ENCODE results near the gene ARHGEF4. TPM values are rescaled to one million over a fixed set of nuclear protein-coding genes. Genes with fewer than 3 reads are reported as not detected.

Gene ARHGEF4
- polyA plus RNA-seq, 3 donors = 0.05 TPM; not detected in 2

DNA sequence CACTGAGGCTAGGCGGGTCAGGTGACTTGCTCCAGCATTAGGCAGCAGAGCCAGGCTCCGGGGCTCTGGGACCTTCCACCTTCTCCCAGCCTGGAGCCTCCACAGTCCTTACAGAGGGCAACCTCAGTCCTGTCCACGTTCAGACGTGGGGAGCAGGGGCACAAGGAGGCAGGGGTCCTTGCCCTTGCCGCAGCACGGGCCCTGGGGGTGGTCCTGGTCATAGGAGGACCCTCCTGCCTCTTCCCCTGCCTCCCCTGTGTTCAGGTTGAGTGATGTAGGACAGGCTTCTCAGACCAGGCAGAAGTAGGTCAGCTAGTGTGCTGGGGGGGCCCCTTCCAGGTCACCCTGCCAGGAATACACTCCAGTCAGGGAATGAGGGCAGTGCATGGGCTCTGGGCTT, 5.4 kb upstream of the ARHGEF4 start:
- H3K27me3 ChIP-seq (ENCODE audit: control insufficient read depth in 2 of 2, insufficient read depth in 2 of 2, low read length in 2 of 2) = peaks cover 7 to 12% of the 10 kb centered on the region in 2 donors
- DNase-seq = no peak
- H4K20me1 ChIP-seq (ENCODE audit: insufficient read depth, low read length) = no peaks in the 10 kb centered on the region
- Mint-ChIP-seq H3K4me1 (no peaks in the 10 kb centered on the region), H3K27ac (no peak overlapping the region), H3K36me3 (no peaks in the 10 kb centered on the region), H3K27me3 (ENCODE audit: low read depth in 3 of 3) (peaks cover 22 to 26% (median 24%) of the 10 kb centered on the region in 3 donors), H3K4me3 (no peak overlapping the region), H3K9me3 (no peaks in the 10 kb centered on the region)
- H3K9ac ChIP-seq (ENCODE audit: insufficient read depth, low read length, poor library complexity, severe bottlenecking) = no peak overlapping the region
- H3K27ac ChIP-seq (ENCODE audit: low read depth in 1 of 2, low read length in 2 of 2) = no peak overlapping the region
- TF ChIP-seq, protein P1, sequence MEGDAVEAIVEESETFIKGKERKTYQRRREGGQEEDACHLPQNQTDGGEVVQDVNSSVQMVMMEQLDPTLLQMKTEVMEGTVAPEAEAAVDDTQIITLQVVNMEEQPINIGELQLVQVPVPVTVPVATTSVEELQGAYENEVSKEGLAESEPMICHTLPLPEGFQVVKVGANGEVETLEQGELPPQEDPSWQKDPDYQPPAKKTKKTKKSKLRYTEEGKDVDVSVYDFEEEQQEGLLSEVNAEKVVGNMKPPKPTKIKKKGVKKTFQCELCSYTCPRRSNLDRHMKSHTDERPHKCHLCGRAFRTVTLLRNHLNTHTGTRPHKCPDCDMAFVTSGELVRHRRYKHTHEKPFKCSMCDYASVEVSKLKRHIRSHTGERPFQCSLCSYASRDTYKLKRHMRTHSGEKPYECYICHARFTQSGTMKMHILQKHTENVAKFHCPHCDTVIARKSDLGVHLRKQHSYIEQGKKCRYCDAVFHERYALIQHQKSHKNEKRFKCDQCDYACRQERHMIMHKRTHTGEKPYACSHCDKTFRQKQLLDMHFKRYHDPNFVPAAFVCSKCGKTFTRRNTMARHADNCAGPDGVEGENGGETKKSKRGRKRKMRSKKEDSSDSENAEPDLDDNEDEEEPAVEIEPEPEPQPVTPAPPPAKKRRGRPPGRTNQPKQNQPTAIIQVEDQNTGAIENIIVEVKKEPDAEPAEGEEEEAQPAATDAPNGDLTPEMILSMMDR (IDR thresholded peaks at IDR 0.05) = no peak
- no peaks in the 10 kb centered on the region for H3K79me2 ChIP-seq (ENCODE audit: insufficient read depth, low read length)
- H3K4me1 ChIP-seq (ENCODE audit: control insufficient read depth in 1 of 2, insufficient read depth in 2 of 2, low read length in 2 of 2) = no peaks in the 10 kb centered on the region
- H3K4me2 ChIP-seq (replicated peaks; ENCODE audit: extremely low read depth, low read length, poor library complexity, severe bottlenecking) = no peak overlapping the region
- intact Hi-C loops (cut with micrococcal nuclease) = no loop called here
- no peaks in the 10 kb centered on the region for H3K9me3 ChIP-seq (replicated peaks in 1 of 2; ENCODE audit: control insufficient read depth in 1 of 2, insufficient read depth in 1 of 2, low read length in 2 of 2)
- no peaks in the 10 kb centered on the region for H3K36me3 ChIP-seq (replicated peaks in 1 of 2; ENCODE audit: control insufficient read depth in 1 of 2, insufficient read depth in 2 of 2, low read length in 2 of 2)
- no peak overlapping the region for H3K4me3 ChIP-seq (replicated peaks in 1 of 3; ENCODE audit: low read depth in 2 of 3, low read length in 3 of 3)
- WGBS (ENCODE audit: insufficient coverage) = 67% methylated on average over 3 of the region's 6 CpGs
- H2AFZ ChIP-seq (ENCODE audit: insufficient read depth, low read depth, low read length, poor library complexity, severe bottlenecking) = no peak overlapping the region

DNA sequence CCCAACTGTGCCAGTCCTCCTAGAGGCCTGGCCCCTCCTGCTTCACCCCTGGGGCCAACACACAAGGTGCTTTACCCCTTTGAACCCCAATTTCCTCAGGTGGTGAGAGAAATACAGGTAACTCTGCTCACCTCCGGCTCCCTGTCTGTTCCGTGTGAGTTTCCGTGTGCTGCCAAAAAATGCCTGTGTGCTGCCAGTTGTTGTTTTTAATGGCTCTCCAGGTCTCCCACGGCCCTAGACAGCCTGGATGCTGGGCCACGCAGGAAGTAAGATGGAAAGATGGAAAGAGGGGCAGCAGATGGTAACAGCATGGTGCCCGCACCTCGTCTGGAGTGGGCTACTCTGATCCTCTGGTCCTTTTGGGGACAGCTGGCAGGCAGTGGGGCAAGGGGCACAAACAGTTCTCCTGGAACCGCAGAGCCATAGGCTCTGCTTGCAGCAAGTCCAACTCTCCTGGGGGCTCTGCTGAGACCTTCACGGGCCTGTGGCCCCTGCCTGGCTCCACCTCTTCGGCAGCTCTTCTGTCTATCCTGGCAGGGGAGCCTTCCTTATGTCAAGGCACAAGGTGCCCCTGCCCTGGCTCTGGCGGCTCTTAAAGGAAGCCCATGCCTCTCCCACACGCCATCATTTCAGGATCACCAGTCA, 4.3 kb upstream of the ARHGEF4 start:
- no peak overlapping the region for H3K4me2 ChIP-seq (replicated peaks; ENCODE audit: extremely low read depth, low read length, poor library complexity, severe bottlenecking)
- H4K20me1 ChIP-seq (ENCODE audit: insufficient read depth, low read length) = no peaks in the 10 kb centered on the region
- no peak overlapping the region for H3K27ac ChIP-seq (ENCODE audit: low read depth in 1 of 2, low read length in 2 of 2)
- H3K9me3 Mint-ChIP-seq = no peaks in the 10 kb centered on the region
- WGBS (ENCODE audit: insufficient coverage) = 86% methylated on average over 11 of the region's 12 CpGs
- no peak overlapping the region for H3K27ac Mint-ChIP-seq
- intact Hi-C loops (cut with micrococcal nuclease) = no loop called here
- H3K4me3 Mint-ChIP-seq = no peak overlapping the region
- H3K27me3 Mint-ChIP-seq (ENCODE audit: low read depth in 3 of 3) = peaks cover 28 to 35% (median 30%) of the 10 kb centered on the region in 3 donors
- no peak overlapping the region for H2AFZ ChIP-seq (ENCODE audit: insufficient read depth, low read depth, low read length, poor library complexity, severe bottlenecking)
- H3K9me3 ChIP-seq (replicated peaks in 1 of 2; ENCODE audit: control insufficient read depth in 1 of 2, insufficient read depth in 1 of 2, low read length in 2 of 2) = no peaks in the 10 kb centered on the region
- no peaks in the 10 kb centered on the region for H3K4me1 ChIP-seq (ENCODE audit: control insufficient read depth in 1 of 2, insufficient read depth in 2 of 2, low read length in 2 of 2)
- no peak for DNase-seq
- H3K36me3 ChIP-seq (replicated peaks in 1 of 2; ENCODE audit: control insufficient read depth in 1 of 2, insufficient read depth in 2 of 2, low read length in 2 of 2) = no peaks in the 10 kb centered on the region
- H3K27me3 ChIP-seq (ENCODE audit: control insufficient read depth in 2 of 2, insufficient read depth in 2 of 2, low read length in 2 of 2) = peaks cover 9 to 18% of the 10 kb centered on the region in 2 donors
- no peaks in the 10 kb centered on the region for H3K79me2 ChIP-seq (ENCODE audit: insufficient read depth, low read length)
- no peaks in the 10 kb centered on the region for H3K36me3 Mint-ChIP-seq
- no peak overlapping the region for H3K9ac ChIP-seq (ENCODE audit: insufficient read depth, low read length, poor library complexity, severe bottlenecking)
- TF ChIP-seq, protein P1 (IDR thresholded peaks at IDR 0.05) = no peak
- no peaks in the 10 kb centered on the region for H3K4me1 Mint-ChIP-seq
- H3K4me3 ChIP-seq (replicated peaks in 1 of 3; ENCODE audit: low read depth in 2 of 3, low read length in 3 of 3) = no peak overlapping the region

Measured in CD14-positive monocyte (primary cell).